GM12878 (cell line): Measurements from ENCODE around the gene CDC45.

ENCODE experiments used
- CTCF ChIP-seq, 3 experiments: IDR thresholded peaks in 2 of 3; conservative IDR thresholded peaks in 1 of 3; 2 replicates each; pipeline ENCODE4 v1.5.1; 2011; ENCODE audit warnings: low read depth in 3 of 3, low read length in 3 of 3, mild to moderate bottlenecking in 3 of 3, control low read depth in 2 of 3, moderate library complexity in 2 of 3, inconsistent platforms in 1 of 3, mixed read lengths in 1 of 3; ENCODE audit not compliant: control insufficient read depth in 2 of 3, insufficient read depth in 1 of 3; ENCODE audit errors: extremely low read depth in 1 of 3
- E4F1 ChIP-seq: fragments of 450-650 bp; IDR thresholded peaks from 2 replicates; pipeline ENCODE4 v1.6.1; 2018; ENCODE audit warnings: borderline replicate concordance, mild to moderate bottlenecking; ENCODE audit not compliant: partially characterized antibody
- EP300 ChIP-seq, 2 experiments: fragments of 150-350 bp in 1 of 2; IDR thresholded peaks; 2 replicates each; pipeline ENCODE4 v1.6.1; 2011 to 2012; ENCODE audit warnings: low read depth in 2 of 2, low read length in 2 of 2, borderline replicate concordance in 1 of 2, improper control_type of control experiment in 1 of 2, inconsistent platforms in 1 of 2; ENCODE audit not compliant: control insufficient read depth in 1 of 2
- ETV6 ChIP-seq, 2 experiments: fragments of 450-650 bp in 1 of 2; IDR thresholded peaks in 1 of 2; conservative IDR thresholded peaks in 1 of 2; 2 replicates each; pipeline ENCODE4 v1.6.1; 2014; ENCODE audit warnings: antibody characterized with exemption in 1 of 2, borderline replicate concordance in 1 of 2, low read depth in 1 of 2, mild to moderate bottlenecking in 1 of 2, moderate library complexity in 1 of 2
- GABPA ChIP-seq: IDR thresholded peaks from 2 replicates; pipeline ENCODE4 v1.6.1; 2014; ENCODE audit warnings: antibody characterized with exemption, low read depth, mild to moderate bottlenecking, inconsistent platforms
- IRF3 ChIP-seq: fragments of 450-650 bp; IDR thresholded peaks from 2 replicates; pipeline ENCODE4 v1.6.1; 2014; ENCODE audit warnings: mild to moderate bottlenecking
- MYC ChIP-seq: IDR thresholded peaks from 2 replicates; pipeline ENCODE4 v1.6.1; 2011; ENCODE audit warnings: mild to moderate bottlenecking, low read length, moderate library complexity, inconsistent platforms; ENCODE audit not compliant: insufficient read depth, insufficient replicate concordance, insufficient read length, severe bottlenecking
- NR2F1 ChIP-seq: fragments of 450-650 bp; conservative IDR thresholded peaks from 2 replicates; pipeline ENCODE4 v1.6.1; 2017; ENCODE audit warnings: mild to moderate bottlenecking
- NRF1 ChIP-seq: conservative IDR thresholded peaks from 2 replicates; pipeline ENCODE4 v1.6.1; 2011; ENCODE audit warnings: mild to moderate bottlenecking, low read depth, low read length, improper control_type of control experiment
- POLR2A ChIP-seq: IDR thresholded peaks from 2 replicates; pipeline ENCODE4 v1.6.1; 2011; ENCODE audit warnings: low read depth, mild to moderate bottlenecking, low read length
- REST ChIP-seq: IDR thresholded peaks from 2 replicates; pipeline ENCODE4 v1.6.1; 2012; ENCODE audit warnings: mild to moderate bottlenecking, low read depth, low read length

GRCh38 chr22:19464975-19465374 is 14.7 kb upstream of the CDC45 start:
- TF ChIP-seq GABPA, result no peak
- no peak for TF ChIP-seq E4F1
- TF ChIP-seq POLR2A, result no peak
- no peak for TF ChIP-seq CTCF (IDR thresholded peaks at IDR 0.05 in 2 of 3, conservative IDR thresholded peaks at IDR 0.05 in 1 of 3; ENCODE audit: control insufficient read depth in 2 of 3, extremely low read depth in 1 of 3, insufficient read depth in 1 of 3, low read depth in 3 of 3, low read length in 3 of 3)
- no peak for TF ChIP-seq REST
- no peak for TF ChIP-seq IRF3
- TF ChIP-seq MYC, result no peak
- TF ChIP-seq NR2F1, result no peak
- TF ChIP-seq ETV6 (conservative IDR thresholded peaks at IDR 0.05 in 1 of 2, IDR thresholded peaks at IDR 0.05 in 1 of 2; ENCODE audit: borderline replicate concordance in 1 of 2, low read depth in 1 of 2), result no peak
- no peak for TF ChIP-seq EP300 (IDR thresholded peaks at IDR 0.05; ENCODE audit: borderline replicate concordance in 1 of 2, control insufficient read depth in 1 of 2, low read depth in 2 of 2, low read length in 2 of 2)
- TF ChIP-seq NRF1, result no peak
